Brain pericyte (primary cell): Measurements from ENCODE around the gene ZSCAN20.

Source experiments
- DNase-seq: peaks from one replicate; pipeline ENCODE4 v3.0.0-alpha.2; 2012; ENCODE audit warnings: low read depth, low spot score

Gene ZSCAN20

GRCh38 chr1:33532936-33533335 lies 60.5 kb downstream of the ZSCAN20 start:
- no peak for DNase-seq

DNA sequence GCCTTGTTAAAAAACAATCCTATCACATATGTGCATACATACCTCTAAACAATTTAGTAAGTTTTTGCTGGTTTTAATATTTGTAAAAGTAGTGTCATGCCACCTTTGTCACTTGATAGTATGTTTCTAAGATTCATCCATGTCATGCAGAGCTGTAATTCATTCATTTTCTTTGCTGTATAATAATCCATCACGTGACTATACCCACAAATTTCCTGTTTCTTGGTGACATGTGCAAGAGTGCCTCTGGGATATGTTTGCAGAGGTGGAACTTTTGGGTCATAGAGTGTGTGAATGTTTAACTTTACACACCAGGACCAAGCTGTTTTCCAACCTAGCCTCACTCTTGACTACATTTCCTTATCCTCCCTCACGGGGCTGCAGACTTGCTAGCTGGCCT lies 62.9 kb downstream of the ZSCAN20 start:
- DNase-seq: no peak

DNA sequence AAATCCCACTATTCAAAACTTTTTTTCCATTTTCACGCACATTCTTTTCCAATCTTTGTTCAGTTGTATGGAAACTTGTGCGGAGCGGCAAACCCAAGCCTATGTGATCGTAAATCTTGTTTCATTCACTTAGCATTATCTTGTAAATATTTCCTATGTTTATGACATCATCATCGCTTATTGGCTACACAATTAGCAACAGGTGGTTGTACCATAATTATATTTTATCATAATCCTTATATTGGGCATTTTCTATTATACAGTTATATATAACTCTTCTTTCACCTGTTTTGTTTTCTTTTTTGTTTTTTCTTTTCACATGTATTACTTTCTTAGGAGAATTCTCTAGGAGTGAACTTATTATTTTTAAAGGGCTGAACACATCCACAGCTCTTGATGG lies 65.4 kb downstream of the ZSCAN20 start:
- no peak for DNase-seq

GRCh38 chr1:33541966-33542365 lies 69.5 kb downstream of the ZSCAN20 start:
- no peak for DNase-seq
